GM18511 (cell line): Measurements from ENCODE around the gene OR6J1.
A peak's percentile ranks its signal among the peaks of the same experiment; 100 is the strongest.
"Not testable (repeated sequence)": the region's sequence is repeated elsewhere in the genome, so short reads cannot be mapped to it uniquely, and the experiment has no call there.

ENCODE experiments used
- ATAC-seq: cut with Tn5 transposase; IDR thresholded peaks from one replicate; pipeline ENCODE4 v1.9.1; 2021; ENCODE audit warnings: mild to moderate bottlenecking, moderate library complexity; ENCODE audit not compliant: unreplicated experiment

Gene OR6J1

GRCh38 chr14:22610931-22611330, 33.2 kb downstream of the OR6J1 start:
- ATAC-seq: no peak

DNA sequence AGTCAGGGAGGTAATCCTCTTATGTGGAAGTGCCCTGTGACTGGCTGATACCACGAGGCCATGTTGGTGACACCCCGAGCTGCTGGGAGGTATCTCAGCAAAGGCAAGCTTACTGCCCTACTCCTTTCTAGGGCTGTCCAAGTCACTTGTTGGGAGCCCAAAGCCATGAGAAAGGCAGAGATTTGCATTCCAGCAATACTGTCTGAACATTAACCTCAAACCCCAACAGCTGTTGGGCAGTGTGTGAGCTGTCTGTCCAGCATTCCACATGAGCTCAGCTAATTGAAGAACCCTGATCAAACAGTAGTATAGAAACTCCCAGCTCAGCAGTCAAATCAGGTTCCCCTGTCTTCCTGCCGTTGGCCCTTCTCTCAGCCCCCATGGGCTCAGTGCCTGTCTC, 36.9 kb downstream of the OR6J1 start:
- ATAC-seq: no peak

DNA sequence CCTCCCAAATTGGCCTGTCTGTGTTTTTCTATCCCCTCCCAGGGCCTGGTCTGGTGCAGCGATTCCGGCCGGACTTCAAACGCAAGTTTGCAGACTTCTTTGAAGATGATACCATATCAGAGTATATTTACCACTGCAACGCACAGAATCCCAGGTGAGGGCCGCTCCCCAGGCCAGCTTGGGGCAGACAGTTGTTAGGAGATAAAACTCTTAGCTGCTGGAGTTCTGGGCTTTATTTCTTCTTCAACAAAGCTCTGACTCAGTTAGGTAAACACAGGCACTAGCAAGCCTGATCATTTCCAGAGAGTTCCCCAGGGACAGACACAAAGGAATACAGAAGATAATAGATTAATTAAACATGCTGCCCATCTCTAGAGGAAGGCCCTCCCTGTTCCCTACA, 37.8 kb downstream of the OR6J1 start:
- ATAC-seq: no peak

- ATAC-seq: no peak
Observed at GRCh38 chr14:22602862-22603261, 41.3 kb downstream of the OR6J1 start.

- no peak for ATAC-seq
Observed at GRCh38 chr14:22601996-22602395, 42.2 kb downstream of the OR6J1 start.

DNA sequence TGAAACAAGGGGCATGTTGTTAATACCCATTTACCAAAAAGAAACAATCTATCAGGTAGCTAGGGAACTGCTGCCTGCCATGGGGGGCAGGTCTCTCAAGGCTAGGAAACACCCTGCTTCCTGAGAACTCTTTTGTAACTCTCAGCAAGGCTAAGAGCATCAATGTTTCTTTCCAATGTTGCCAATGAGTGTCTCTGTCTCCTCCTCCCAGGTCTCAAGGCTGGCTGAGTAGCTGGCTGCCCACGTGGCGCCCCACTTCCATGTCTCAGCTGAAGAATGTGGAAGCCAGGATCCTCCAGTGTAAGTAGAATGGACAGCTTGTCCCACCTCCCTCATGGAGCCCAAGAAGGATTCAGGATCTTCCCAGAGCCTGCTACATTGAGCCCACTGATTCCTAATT, 42.7 kb downstream of the OR6J1 start:
- no peak for ATAC-seq

DNA sequence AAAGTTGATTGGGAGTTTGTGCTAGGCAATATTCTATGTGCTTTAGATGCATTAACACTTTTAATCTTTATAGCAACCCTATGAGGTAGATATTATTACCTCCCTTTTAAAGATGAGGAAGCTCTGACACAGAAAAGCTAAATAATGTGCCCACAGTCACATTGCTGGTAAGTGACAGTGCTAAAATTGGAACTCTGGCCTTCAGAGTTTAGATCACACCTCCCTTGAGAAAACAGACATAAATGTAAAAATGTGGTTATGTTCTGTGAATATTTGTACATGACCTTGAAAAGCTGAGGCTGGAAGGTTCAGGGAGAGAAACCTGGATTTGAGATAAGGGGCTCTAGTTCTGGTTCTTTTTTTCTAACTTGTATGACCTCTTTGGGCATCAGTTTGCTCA, 44.1 kb downstream of the OR6J1 start:
- no peak for ATAC-seq

DNA sequence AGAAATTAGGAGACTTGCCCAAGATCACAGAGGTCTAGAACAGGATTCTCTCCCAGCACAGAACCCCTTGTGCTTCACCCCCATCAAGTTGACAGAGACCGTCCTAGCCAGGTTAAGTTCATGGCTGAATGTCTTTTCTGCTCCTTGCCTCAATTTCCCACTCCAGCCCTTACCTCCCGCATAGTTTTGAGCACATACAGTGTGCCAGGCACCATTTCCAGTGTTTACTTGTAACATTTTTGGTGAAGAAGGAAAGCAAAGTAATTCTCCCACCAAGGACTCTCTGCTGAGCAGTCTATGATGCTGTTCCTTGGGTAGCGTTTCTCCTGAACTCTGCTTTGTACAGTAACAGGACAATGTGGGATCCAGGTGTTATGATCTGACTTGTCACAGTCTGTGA, 44.8 kb downstream of the OR6J1 start:
- no peak for ATAC-seq

- peak; percentile 57 for ATAC-seq
Observed at GRCh38 chr14:22598896-22599244, 45.3 kb downstream of the OR6J1 start.

GRCh38 chr14:22598099-22598895, 45.9 kb downstream of the OR6J1 start, which contains the start of gene ABHD4:
Gene ABHD4 (plus strand): TSS chr14:22598300. CDS start chr14:22598307, 7 bp downstream.
- peak; percentile 83 for ATAC-seq

GRCh38 chr14:22597771-22598098, 46.4 kb downstream of the OR6J1 start:
- peak; percentile 39 for ATAC-seq

DNA sequence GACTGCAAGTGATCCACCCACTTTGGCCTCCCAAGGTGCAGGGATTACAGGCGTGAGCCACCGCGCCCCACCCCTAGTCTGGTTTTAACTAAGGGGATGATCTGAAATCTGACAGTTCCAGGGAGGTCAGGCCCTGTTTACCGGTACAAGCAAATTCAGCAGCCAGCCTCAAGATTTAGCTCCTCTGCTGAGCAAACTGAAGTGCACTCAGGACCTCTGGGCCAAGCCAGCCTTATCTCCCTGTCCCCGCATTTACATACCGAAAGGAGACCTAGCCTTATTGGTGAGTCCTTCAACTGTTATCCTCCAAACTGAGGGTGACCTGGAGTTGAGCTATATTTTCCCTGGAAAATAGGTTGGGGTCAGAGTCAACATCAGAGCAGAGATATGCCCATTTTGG, 46.9 kb downstream of the OR6J1 start:
- ATAC-seq: no peak

GRCh38 chr14:22596354-22596879, 47.7 kb downstream of the OR6J1 start:
- ATAC-seq: no peak

DNA sequence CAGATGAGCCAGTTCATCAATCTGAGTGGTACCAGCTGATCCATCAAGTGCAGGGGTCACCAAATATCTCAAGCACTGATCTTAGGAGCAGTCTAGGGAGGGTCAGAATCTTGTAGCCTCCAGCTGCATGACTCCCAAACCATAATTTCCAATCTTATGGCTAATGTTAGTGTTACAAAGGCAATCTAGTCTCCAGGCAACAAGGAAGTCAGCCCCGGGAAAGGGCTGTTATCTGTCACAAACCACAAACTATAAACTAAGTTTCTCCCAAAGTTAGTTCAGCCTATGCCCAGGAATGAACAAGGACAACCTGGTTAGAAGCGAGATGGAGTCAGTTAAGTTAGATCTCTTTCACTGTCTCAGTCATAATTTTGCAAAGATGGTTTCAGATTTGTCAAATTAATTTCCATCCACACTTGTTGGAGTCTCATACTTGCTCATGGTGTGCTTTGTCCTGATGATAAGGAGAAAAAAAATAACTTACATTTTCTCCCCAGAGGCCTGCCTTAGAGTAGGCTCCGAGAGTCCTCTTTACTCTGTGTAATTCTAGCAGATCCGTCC, 49.9 kb downstream of the OR6J1 start:
- no peak for ATAC-seq

GRCh38 chr14:22593601-22594000, 50.6 kb downstream of the OR6J1 start:
- ATAC-seq: no peak

DNA sequence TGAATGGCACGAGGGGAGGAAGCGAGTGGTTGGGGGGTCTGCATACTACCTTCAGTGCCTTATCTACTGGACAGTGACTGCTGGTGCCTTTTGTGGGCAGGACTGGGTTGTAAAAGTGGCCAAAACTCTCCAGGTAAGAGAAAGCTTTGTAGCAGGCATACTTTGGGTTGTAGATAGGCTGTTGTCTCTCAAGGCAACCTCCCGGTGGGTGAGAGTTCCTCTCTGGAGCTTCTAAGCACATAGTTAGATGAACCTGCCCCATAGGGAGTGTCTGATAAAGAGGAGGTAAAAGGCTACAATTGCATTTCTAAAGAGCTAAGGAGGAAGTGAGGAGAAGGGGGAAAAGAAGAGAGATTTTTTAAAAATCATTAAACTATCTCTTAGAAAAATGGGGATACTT, 51.0 kb downstream of the OR6J1 start:
- ATAC-seq: no peak

DNA sequence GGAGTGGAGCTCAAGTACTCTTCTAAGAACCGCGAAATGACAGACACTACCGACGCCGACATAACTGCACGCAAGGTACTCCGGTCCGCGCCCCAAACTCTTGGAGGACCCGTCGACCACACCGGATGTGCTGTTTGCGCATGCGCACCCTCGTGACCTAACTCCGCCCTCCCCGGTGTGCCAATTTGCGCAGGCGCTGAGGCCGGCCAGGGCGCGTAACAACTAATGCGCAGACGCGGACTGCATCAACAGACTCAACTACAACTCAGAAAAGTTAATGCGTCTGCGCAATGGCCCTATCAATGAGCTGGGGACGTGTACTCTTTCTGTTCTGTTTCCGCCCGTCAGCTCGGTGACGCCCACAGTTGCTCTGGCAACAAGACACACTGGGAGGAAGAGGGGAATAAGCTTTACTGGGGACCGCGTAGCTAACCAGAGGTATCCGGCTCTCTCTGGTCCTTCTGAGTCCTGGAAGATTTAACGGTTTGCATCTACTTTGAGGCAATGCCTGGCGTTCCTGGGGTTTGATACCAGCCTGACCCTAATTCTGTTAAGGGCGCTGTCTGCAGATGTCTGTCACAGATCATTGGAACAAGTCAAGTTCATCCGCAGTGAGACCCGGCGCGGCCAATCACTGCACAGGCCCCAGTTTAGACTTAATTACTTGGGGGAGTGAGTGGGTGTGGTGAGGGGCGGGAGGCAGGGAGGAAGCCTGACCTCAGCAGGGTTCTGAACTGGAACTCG, 54.9 kb downstream of the OR6J1 start, which contains the start of gene DAD1:
Gene DAD1, minus strand, starts transcription at position 129 of the 744 bp plus-strand sequence. Its CDS starts 67 bp downstream, at position 62.
- peak; percentile 93 for ATAC-seq

- ATAC-seq: no peak
Observed at GRCh38 chr14:22588526-22589095, 55.5 kb downstream of the OR6J1 start.

DNA sequence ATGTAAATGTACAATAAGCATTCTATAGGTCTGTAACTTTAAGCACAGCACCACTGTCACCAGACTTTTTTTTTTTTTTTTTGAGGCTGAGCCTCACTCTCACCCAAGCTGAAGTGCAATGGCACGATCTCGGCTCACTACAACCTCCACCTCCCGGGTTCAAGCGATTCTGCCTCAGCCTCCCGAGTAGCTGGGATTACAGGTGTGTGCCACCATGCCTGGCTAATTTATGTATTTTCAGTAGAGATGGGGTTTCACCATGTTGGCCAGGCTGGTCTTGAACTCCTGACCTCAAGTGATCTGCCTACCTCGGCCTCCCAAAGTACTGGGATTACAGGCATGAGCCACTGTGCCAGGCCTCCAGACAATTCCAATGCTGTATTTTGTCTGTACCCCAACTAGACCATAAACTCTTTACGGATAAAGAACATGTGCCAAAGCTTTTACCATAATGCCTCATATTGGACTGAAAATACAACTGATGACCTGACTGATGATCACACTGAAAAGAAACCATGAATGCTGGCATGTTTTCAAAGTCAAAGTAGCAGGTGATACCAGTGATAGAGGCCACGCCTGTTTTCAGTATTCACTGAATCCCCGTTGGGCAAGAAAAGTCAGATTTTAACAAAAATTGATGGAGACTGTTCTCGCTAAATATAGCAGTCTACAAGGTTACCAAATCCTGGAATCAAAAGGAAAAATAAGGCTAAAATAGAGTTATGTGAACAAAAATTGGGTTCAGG, 56.3 kb downstream of the OR6J1 start:
- not testable (repeated sequence) for ATAC-seq

DNA sequence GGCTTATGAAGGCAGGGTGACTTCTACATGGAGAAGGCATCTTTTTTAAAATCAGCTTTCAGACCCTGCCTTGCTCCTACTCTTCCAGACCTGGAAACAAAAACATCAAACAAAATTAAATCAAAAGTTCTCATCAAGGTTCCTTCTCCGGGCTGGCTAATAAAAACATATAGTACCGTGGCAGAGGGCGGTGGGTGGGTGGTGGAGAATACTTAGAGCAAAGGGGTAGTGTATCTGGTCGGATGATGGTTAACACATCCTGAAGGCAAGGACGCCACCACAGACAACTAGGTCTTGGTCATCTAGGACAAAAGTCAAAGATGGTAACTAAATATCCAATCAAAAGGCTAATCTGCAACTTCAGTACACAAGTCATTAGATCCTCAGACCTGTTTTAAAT, 56.9 kb downstream of the OR6J1 start:
- ATAC-seq: no peak

DNA sequence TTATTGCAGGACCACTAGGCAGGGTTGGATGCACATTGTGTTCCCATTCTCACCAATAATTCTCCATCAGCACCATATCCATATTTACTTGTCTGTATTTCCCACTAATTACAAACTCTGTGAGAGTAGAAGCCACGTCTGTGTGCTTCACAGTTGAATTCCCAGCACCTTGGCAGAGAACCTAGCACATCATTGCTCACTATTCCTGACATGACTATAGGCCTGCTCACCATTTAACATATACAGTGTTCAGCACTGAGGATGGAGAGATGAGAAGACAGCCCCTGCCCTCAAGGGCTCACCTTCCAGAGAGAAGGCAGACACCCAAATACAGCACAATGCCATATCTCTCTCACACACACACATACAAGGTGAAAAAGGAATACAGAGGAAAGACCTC, 60.2 kb downstream of the OR6J1 start:
- ATAC-seq: no peak
